Skeletal muscle tissue (tissue), 4 donors: ENCODE measurements around the gene PALD1. TPM values are rescaled to one million over a fixed set of nuclear protein-coding genes. Genes with fewer than 3 reads are reported as not detected.
A peak's percentile ranks its signal among the peaks of the same experiment; 100 is the strongest.

Source experiments
- H3K27ac ChIP-seq: one replicate; pipeline ENCODE4 v1.7.0; 2013; ENCODE audit warnings: mild to moderate bottlenecking, low read depth, low read length, inconsistent platforms
- H3K27me3 ChIP-seq, 3 donors: one replicate each; pipeline ENCODE4 v1.7.0; 2013; ENCODE audit warnings: low read length in 3 of 3; ENCODE audit not compliant: control insufficient read depth in 3 of 3, insufficient read depth in 3 of 3
- H3K36me3 ChIP-seq, 3 donors: one replicate each; pipeline ENCODE4 v1.7.0; 2013; ENCODE audit warnings: low read length in 3 of 3; ENCODE audit not compliant: control insufficient read depth in 3 of 3, insufficient read depth in 3 of 3
- H3K4me1 ChIP-seq, 3 donors: one replicate each; pipeline ENCODE4 v1.7.0; 2013; ENCODE audit warnings: low read length in 3 of 3, mild to moderate bottlenecking in 3 of 3; ENCODE audit not compliant: control insufficient read depth in 3 of 3, insufficient read depth in 3 of 3
- H3K4me3 ChIP-seq, 3 donors: one replicate each; pipeline ENCODE4 v1.7.0; 2013; ENCODE audit warnings: low read length in 3 of 3
- H3K9ac ChIP-seq, 3 donors: one replicate each; pipeline ENCODE4 v1.7.0; 2013; ENCODE audit warnings: low read length in 3 of 3, mild to moderate bottlenecking in 3 of 3, moderate library complexity in 2 of 3, low read depth in 1 of 3
- H3K9me3 ChIP-seq, 3 donors: one replicate each; pipeline ENCODE4 v1.7.0; 2013; ENCODE audit warnings: low read length in 3 of 3; ENCODE audit not compliant: control insufficient read depth in 3 of 3
- total RNA-seq: library from RNA; depleted of rRNA; stranded (reverse); fragments of >200 nt; gene quantifications from one replicate; pipeline ENCODE4 v1.2.3, GENCODE V29; 2014
- donor health status: Osteomylitis.

PALD1 gene
- total RNA-seq, 1 donor from 2014 or later: 15.7 TPM

- Histone ChIP-seq H3K27me3 (no peaks in the 10 kb centered on the region), H3K27ac (no peak overlapping the region), H3K4me3 (no peak overlapping the region), H3K9me3 (no peaks in the 10 kb centered on the region), H3K36me3 (no peaks in the 10 kb centered on the region), H3K9ac (no peak overlapping the region), H3K4me1 (peaks cover 47 to 57% (median 55%) of the 10 kb centered on the region in 3 donors)
These were observed 35.3 kb downstream of the PALD1 start for GRCh38 chr10:70513848-70514309.

- Histone ChIP-seq H3K27me3 (no peaks in the 10 kb centered on the region), H3K27ac (no peak overlapping the region), H3K9ac (no peak overlapping the region), H3K9me3 (no peaks in the 10 kb centered on the region), H3K36me3 (no peaks in the 10 kb centered on the region), H3K4me3 (no peak overlapping the region), H3K4me1 (peaks cover 40 to 50% (median 48%) of the 10 kb centered on the region in 3 donors)
These were observed 36.0 kb downstream of the PALD1 start for GRCh38 chr10:70514591-70514990.

DNA sequence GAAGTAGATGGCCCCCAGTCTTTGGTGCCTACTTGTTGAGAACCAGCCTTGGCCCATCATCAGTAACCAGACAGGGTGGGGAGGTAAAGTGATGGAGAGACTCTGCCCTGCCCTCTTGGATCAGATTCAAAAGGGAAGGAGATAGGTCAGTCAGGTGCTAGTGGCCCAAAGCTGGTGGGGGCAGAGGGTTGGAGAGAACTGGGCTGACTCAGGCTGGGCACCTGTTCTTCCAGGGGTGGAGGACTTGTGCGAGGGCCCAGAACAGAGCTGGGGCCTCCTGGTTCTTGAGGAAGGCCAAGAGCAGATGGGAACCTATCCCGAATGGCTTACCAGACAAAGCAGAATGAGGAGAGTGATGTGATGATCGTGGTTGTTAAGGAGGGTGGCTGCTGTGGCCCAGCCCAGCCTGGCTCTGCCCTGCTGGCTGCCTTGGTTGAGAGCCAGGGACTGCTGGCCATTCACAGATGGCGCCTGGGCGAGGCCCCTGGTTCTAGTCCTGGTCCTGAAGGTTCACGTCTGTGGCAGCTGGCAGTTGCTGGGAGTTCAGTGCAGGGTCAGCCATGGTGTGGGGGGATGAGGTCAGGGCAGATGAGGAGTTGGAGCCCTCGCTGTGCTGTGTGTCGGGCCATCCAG, 36.6 kb downstream of the PALD1 start:
- Histone ChIP-seq H3K36me3 (no peaks in the 10 kb centered on the region), H3K27me3 (no peaks in the 10 kb centered on the region), H3K4me1 (peaks cover 34 to 44% (median 43%) of the 10 kb centered on the region in 3 donors), H3K27ac (peak overlapping the region; percentile 46), H3K9ac (peak overlapping the region in 1 of 3 donors; percentile 30), H3K9me3 (no peaks in the 10 kb centered on the region), H3K4me3 (no peak overlapping the region)

DNA sequence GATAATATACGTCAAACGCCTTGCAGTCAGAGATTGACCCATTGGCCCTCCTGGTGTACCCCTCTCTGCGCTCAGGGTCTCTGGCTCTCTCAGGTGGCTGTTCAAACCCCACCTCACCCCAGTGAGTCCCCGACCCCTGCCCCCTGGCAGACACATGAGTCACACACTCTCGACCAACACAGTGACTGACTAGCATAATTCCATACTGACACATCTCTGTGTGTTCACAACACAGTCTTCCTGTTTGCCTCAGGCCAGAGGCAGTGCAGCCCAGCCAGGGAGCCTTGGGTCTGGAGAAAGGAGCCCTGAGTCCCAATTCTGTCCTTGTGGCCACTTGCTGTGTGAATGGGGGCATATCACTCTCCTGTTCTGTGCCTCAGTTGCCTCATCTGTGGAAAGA, 40.1 kb downstream of the PALD1 start:
- Histone ChIP-seq H3K27ac (no peak overlapping the region), H3K27me3 (no peaks in the 10 kb centered on the region), H3K9ac (no peak overlapping the region), H3K4me3 (no peak overlapping the region), H3K36me3 (no peaks in the 10 kb centered on the region), H3K4me1 (peaks cover 11 to 19% (median 19%) of the 10 kb centered on the region in 3 donors), H3K9me3 (no peaks in the 10 kb centered on the region)

DNA sequence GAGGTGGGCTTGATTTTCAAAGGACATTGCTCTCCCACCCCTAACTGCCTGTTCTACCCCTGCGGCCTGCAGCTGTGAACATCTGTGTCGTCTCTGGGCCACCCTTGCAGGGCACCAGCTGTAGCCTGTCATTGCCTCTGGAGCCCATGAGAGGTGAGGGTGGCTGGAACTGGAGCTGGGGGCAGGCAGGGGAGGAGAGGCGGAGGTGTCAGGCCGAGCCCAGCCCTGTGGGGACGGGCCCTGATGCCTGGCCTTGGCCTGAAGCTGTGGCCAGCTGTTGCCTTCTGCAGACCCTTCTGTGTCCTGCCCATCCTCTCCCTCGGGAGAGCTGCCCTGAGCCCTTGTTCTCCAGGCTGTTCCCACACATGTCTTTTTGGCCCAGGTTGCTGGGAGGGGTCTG, 44.5 kb downstream of the PALD1 start:
- Histone ChIP-seq H3K9ac (no peak overlapping the region), H3K27ac (no peak overlapping the region)

DNA sequence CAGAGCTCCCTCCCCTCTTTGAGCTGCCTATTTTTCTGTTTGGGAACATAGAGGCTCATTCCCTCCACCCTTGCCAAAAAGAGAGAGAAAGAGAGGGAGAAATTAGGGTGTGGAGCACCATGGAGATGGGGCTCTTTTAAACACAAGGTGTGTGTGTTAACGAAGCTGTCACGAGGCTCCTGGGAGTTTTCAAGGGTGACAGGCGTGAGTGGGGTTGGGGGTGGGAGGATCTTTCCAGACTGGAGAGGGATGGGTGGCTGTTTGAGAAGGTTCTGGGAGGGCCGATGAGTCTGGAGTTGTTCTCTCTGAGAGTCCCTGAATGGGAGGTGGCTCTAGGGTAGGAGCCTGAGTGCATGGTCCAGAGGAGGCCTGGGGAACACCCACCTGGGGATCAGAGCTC, 45.0 kb downstream of the PALD1 start:
- Histone ChIP-seq H3K9me3 (no peaks in the 10 kb centered on the region), H3K27me3 (no peaks in the 10 kb centered on the region), H3K9ac (no peak overlapping the region), H3K36me3 (no peaks in the 10 kb centered on the region), H3K4me3 (no peak overlapping the region), H3K4me1 (peaks cover 0 to 4% (median 0%) of the 10 kb centered on the region in 3 donors), H3K27ac (no peak overlapping the region)

More for the DNA sequence above, 44.5 kb downstream of the PALD1 start:
- Histone ChIP-seq H3K4me3 (no peak overlapping the region), H3K27me3 (no peaks in the 10 kb centered on the region), H3K36me3 (no peaks in the 10 kb centered on the region), H3K4me1 (no peaks in the 10 kb centered on the region), H3K9me3 (no peaks in the 10 kb centered on the region)

DNA sequence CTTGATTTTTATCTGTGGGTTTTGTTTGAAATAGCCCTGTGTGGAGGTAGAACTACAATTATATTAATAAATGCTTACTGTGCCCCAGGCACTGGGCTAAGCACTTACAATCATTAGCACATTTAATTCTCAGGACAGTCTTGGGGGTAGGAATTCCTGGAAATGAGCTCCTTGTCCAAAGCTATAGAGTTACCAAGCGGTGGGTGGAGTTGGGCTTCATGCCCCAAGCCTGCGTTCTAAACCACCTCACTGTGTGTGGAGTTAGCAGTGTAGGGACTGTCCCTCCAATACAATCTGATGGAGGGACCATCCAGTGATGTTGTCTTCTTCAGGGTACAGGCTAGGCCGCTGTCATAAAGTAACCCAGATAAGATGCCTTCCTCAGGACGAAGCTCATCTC, 49.7 kb downstream of the PALD1 start:
- Histone ChIP-seq H3K27ac (no peak overlapping the region), H3K27me3 (no peaks in the 10 kb centered on the region), H3K36me3 (peaks cover 0 to 4% (median 0%) of the 10 kb centered on the region in 3 donors), H3K4me1 (peaks cover 0 to 5% (median 0%) of the 10 kb centered on the region in 3 donors), H3K4me3 (no peak overlapping the region), H3K9me3 (no peaks in the 10 kb centered on the region), H3K9ac (no peak overlapping the region)

DNA sequence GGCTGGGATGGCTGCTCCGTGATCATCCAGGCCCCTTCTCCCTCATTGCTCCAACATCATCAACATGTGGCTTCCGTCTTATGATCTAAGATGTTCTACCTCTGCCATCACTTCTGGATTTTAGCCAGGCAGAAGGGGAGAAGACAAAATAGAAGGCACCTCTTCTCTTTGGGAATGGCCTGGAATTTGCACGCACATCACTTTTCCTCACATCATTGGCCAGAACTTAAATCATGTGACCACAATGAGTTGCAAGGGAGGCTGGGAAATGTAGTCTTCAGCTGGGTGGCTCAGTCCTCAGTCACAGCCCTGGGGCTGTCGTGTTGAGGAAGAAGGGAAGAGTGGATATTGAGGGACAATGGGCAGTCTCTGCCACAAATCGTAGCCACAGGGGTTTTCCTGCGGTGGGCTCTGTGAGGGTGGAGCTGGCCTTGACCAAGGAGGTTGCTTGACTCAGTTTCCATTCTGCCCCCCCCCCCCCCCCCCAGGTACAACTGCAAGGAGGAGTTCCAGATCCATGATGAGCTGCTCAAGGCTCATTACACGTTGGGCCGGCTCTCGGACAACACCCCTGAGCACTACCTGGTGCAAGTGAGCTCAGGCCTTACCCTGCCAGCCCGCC, 50.3 kb downstream of the PALD1 start:
- H3K9me3 ChIP-seq: no peaks in the 10 kb centered on the region
- H3K4me1 ChIP-seq: peaks cover 0 to 5% (median 0%) of the 10 kb centered on the region in 3 donors
- peaks cover 0 to 4% (median 0%) of the 10 kb centered on the region in 3 donors for H3K36me3 ChIP-seq
- no peak overlapping the region for H3K27ac ChIP-seq
- no peak overlapping the region for H3K9ac ChIP-seq
- no peak overlapping the region for H3K4me3 ChIP-seq
- no peaks in the 10 kb centered on the region for H3K27me3 ChIP-seq

- H3K4me3 ChIP-seq: no peak overlapping the region
- H3K9me3 ChIP-seq: no peaks in the 10 kb centered on the region
- H3K9ac ChIP-seq: no peak overlapping the region
- H3K27me3 ChIP-seq: no peaks in the 10 kb centered on the region
- H3K36me3 ChIP-seq: peaks cover 0 to 4% (median 0%) of the 10 kb centered on the region in 3 donors
- H3K27ac ChIP-seq: no peak overlapping the region
- H3K4me1 ChIP-seq: peaks cover 0 to 5% (median 0%) of the 10 kb centered on the region in 3 donors
These were observed 51.3 kb downstream of the PALD1 start for GRCh38 chr10:70529848-70530247.

DNA sequence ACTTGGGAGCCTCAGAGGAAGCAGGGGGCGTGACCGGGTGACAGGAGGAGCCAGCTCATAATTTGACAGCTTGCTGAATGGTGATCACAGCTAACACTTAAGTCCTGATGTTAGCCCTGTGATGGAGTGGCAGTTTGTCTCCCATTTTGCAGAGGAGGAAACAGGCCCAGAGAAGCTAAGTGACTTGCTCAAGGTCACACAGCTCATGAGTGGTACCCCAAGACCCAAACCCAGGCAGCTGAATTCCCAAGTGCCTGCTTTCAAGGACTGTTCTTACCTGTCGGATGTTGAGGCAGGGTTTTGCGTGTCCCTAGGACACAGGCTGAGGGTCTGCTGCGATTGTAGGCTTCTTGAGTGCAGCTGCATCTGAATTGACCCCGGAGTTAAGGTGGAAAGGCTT, 51.7 kb downstream of the PALD1 start:
- Histone ChIP-seq H3K4me3 (no peak overlapping the region), H3K36me3 (peaks cover 0 to 4% (median 0%) of the 10 kb centered on the region in 3 donors), H3K27ac (no peak overlapping the region), H3K9ac (no peak overlapping the region), H3K27me3 (no peaks in the 10 kb centered on the region), H3K9me3 (no peaks in the 10 kb centered on the region), H3K4me1 (peaks cover 0 to 5% (median 0%) of the 10 kb centered on the region in 3 donors)
